ENCODE results near the gene DPP6.

DPP6 gene

DNA sequence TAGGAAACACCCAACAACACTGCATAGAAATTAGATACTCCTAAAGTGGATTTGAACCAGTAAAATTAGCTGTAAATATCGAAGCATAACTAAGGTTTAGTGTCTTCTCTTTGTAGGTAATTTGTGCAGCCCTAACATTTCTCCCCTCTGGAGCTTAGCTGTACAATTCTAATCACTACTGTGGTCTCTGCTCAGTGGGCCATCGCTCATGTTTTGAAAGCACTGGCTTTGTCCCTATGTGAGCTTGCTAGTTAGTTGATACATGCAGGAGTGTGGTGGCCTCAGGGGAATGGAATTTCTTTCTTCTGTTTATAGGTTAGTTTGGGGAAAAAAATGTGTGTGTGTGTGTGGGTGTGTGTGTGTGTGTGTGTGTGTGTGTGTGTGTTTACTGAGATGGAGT is 373.1 kb downstream of the DPP6 start:
- no peak for DNase-seq

DNA sequence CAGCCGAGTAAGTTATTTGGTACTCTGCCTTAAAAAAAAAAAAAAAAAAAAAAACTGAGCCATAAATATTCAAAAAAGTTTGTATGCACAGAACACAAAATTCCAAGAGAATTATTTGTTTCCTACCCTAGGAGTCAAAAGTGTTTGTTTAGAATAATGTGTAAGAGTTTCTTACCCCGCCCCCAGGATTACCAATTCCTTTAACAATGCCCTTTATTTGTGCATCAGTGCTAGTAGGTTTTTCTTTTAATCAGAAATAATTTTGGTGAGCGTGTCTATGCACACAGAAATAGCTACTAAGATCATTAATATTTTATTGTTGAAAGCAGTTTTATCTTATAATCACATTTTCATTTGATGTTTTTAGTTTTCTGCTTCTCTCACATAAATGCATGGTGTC is 374.6 kb downstream of the DPP6 start:
- no peak for DNase-seq

DNA sequence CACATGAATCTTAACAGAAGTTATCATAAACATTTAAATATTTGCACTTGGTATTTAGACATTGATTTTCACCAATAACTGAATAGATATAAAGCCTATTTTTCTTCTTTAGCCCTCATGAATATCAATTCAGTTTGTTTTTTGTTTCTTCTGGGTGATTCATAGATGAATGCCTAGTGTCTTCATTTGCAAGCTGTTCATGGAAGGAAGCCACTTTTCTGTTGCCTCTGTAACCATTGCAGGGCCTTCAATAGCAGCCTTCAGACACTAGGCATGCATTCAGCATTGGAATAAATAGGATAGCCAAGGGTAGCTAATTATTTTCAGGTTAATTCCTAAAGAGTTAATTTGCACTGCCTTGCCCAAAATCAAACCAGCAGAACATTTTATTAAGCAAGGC is 375.3 kb downstream of the DPP6 start:
- no peak for DNase-seq

DNA sequence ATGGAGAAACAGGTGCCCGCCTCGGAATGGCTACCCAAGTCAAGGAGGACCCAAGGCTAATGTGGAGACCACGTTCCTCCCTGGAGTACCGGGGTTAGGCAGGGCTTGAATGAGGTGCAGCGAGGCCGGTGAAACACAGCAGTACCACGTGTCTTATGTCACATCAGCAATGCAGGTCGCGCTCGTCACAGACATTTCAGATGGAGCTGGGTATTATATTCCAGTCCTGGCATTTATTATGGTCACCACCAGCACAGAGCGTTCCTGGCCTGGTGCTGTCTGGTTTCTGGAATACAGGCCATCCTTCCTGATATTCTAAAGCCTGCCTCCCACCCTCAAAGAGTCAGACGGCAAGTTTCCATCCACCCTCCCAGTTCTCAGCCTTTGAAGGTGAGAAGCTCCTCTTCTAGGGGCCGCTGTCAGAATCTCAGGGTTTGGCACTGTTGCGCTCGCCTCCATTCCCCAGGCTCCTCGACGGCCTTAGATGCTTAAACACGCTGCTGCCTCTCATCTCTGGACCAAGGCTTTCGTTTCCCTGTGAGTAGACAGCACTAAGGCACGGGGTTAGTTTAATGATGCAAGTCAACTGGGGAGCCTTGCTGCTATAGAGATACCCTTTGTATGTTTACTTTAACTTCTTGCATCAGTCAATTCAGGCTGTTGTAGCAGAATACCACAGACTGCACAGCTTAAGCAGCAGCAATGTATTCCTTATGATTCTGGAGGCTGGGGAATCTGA is 377.6 kb downstream of the DPP6 start:
- DNase-seq = no peak

DNA sequence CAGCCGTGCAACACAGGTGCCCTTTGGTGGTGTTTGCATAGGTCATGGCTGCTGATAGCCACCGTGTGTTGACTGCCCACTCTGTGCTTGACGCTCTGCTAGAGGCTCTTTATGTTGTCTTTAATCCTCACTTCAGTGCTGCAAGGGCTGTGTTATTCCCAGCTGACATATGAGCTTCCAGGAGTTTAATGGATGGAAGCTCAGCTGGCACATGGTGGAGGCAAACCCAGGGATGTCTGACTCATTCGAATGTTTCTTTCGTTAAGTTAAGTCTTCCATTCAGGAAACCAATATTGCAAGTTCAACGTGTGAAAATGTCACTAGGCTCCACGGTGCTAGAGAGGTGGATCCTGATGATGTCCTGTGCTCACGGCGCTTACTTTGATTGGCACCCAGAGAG is 378.4 kb downstream of the DPP6 start:
- DNase-seq = no peak

DNA sequence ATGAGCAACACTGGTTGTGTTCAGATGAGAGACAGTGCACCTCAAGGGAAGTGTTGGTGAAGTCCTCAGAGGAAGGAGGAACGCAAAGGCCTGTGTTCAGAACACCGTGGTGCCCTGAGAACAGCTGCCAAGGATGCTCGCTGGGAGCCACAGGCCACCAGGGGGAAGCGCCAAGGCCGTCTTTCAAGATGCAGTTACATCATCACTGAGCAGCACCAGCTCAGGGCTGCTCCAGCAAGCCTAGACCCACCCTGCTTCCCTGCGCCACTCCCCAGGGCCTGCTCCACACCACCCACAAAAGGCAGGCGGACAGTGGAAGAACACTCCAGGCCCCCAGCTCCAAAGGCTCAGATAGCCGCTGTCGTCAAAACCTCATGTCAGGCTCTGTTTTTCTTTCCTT is 378.8 kb downstream of the DPP6 start:
- DNase-seq = no peak

DNA sequence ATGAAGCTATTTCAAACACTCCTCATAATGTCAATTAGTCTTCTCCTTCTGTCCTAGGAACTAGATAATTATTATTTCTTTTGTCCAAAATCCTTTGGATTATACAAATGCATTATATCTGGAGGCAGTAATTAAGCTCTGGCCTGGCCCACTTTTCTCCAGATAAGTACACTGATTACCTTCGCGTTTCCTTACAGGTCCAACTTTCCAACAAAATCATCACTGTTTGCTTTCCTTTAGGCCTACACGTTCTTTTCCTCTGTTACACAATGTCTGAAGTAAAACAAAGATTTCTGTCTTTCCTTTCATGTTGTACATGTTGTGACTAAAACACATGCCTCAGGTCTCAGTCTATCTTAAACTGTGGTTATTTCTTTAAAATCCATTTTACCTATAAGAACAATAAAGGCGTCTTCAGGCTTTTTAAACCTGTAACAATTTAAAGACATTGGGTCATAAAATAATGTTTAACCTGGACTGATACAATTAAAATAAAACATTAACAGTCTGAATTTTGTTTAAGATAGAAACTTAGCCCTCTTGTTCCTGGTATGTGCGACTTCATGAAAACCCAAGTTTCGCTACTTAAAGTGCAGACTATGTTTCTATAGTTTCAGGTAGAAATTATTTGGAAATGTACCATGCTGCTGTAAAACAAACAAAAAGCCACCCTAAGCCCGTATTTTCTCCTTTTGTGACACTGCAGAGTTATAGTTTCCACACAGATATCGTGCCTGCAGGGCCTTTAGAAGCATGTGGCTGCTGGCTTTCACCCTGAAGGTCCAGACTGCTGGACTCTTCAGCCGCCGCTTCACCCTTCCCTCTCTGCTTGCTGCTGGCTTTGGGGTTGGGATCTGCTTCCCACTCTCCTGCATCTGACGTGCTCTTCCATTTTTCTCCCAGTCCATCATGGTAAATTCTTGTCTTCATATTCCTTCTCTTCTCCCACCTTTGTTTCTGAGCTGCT is 381.7 kb downstream of the DPP6 start:
- DNase-seq = no peak

DNA sequence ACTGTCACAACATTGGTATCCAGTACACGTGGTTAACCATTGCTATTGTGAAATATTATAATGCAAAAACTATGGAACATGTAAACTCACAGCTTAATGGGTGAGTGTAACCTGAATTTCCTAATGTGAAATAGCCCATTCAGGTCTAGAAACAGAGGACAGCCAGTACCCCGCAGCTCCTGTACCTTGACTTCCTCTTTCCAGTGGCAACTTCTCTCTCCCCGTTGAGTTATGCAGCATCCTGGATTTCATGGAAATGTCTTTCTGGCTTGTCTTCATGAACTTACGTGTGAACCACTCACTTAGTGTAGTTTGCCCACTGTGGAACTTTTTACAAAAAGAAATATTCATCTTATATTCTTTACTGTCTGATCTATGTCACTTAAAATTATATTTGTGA is 384.4 kb downstream of the DPP6 start:
- no peak for DNase-seq

DNA sequence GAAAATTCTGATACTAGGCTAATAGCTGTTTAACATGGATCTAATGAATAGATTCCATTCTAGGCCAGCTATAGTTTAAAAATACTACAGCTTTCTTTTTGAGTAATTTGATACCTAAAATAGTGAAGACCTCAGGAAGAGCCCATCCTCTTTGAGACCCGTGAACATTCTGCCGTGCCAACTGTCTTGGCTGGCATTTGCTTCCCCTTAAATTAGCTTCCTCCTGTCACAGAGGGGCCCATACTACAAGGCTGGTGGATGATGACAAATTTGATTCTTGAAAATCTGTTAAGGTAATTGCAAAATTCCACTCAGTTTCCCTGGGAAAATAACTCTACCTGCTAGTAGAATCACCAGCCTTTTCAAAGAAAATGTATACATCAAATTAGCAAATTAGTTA is 385.0 kb downstream of the DPP6 start:
- DNase-seq = no peak

DNA sequence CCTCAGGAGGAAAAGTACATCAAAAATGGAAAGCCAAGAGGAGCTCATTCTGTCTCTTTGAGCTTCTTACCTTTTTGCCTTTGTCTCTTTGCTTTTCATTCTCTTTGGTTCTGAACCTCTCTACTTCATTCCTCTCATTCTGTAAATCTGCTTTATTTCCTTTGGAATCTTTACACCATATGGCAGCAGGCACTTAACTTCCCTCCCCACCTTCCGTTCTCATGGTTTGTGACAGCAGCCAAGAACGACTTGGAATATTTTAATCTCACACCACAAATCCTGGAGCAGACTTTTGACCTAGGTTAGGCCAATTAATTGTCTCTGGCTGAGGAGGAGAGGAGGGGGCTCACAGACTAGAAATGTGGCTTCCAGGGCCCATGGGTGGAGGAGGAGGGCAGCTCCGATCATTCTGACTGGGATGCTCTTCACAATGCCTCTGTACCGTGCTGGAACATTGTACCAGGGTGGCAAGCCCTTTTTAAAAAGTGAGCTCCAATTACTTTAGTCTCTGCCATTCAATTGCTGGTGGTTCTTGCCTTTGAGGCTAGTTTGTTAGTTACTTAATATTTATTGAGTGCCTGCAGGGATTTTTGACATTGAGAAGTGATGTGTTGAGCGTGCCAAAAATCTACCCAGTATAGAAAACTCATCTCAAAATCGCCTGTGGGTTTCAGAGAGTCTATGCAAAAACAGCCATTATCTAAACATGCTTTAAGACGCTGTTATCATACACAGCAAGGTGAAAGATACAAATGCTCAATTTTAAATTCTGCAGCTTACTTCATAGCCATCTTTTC is 386.6 kb downstream of the DPP6 start:
- DNase-seq = no peak

DNA sequence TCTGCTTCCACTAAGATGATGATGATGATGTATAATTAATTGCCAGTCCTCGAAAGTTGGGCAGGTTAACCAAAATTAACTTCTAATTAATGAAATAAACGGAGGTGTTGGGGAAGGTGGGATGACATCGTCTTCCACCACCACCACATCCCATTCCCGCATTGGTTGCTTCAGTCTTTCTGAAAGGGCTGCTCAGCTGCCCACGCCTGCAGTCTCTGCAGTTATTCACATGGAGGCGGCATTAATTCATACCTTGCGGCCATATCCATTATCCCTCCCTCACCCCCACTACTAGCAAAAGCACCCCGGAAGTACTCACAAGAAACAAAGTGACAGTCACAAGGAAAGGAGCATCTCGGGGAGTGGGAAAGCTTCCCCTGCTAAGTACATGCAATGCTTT is 387.9 kb downstream of the DPP6 start:
- no peak for DNase-seq

DNA sequence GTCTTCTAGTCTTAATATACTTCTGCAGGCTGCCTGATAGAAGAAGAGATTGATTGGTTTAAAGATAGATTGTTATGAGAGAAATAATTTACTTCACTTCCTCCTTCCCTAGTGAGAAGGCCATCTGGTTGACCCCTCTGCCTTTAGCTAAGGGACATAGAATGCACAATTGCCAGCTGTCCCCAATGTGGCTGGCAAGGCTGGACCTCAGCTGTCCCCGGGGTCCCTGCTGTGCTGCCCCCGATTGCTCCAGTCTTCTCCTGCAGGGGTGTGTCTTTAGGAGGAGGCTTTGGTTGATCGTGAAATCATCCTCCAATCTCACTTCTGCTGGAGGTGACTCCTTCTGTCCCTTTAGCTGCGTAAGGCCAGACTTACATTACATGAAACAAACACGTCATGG is 388.5 kb downstream of the DPP6 start:
- DNase-seq = no peak

DNA sequence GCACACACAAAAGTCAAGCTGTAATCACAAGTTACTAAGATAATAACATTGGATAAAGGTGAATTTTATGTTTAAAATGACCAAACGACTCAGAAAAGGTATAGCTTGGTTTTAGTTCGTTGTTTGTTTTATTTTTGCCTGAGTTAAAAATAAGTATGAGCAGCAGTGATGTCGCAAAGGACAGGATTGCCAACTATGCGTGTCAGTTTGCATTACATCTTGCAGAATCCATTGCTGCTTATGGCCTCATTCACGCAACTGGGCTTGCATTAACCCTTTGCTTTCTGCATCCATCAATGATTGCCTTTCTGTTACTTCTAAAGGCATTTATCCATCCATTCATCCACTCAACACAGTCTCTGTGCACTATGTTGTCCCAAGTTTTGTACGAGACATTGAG is 389.6 kb downstream of the DPP6 start:
- no peak for DNase-seq

DNA sequence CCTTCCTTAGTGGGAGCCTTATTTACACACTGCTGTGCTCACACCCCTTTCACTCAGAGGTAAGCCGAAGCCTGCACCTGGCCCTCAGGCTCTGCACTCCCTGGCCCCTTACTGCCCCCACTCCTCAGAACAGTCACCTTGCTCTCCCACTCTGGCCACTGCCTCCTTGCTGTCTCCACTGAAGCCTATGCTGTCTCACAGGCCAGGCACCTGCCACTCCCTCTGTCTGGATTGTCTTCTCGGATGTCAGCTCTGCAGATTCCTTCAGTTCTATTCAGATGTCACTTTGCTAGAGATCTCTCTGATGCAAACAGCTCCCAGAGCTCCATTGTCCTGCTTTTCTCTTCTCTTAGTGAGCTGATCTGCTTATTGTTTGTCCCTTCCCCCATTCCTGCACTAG is 390.7 kb downstream of the DPP6 start:
- no peak for DNase-seq

DNA sequence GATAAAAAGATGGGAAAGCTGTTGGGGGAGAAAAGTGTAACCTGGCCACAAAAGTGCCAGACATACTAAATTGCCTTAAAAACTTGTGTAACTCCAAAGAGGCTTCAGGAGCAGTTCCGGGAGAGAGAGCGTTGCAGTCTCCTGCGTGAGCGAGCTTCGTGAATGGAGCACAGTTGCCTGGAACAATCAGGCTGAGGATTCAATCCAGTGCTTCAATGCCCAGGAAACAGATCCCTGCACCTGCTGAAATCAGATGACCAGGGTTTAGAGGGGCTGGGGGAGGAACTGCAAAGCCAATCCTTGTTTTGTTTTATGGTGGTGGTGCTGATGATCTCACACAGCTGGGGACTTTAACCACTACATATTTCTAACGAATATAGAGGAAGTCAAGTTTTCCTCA is 398.3 kb downstream of the DPP6 start:
- no peak for DNase-seq

DNA sequence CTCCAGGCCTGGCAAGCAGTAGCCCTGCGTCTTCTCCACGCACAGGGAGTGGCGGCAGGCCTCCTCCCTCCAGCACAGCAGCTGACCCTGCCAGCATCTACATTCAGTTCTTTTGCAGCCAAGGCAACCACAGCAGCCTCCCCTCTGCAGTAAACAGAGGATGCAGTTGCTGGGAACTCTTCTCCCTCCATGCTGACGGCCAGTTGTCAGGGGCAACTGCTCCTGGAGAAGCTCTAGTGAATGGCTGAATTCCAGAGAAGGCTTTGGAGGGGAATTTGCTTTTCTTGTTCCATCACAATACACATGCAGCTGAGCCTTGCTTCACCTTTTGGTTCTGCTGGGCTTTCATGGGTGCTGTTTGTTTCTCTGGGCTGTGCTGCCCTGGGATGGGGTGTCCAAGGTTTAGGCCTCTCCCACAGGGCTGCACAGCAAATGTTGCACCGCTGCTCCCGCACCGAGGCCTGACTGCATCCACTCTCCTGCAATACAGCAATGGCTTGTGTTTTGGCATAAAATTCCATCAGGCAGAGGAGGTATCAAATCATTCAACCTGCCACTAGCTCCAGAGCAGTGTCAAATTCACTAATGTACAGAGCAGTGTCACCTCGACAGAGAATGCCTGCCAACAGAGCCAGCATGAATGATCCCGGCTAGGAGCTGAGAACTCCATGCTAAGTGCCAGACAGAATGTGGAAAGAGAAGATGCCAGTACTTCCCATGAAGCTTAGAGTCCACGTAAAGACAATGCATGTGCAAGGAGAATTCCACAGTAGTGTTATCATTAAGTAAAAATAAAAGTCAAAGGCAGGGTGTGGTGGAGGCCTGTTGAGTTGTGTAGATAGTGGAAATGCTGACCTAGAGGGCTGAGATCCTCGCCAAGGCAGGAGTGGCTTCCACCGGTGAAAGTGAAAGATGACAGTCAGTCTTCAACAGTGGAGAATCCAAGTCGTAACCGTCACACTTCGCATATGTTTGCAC is 399.6 kb downstream of the DPP6 start:
- DNase-seq = no peak

DNA sequence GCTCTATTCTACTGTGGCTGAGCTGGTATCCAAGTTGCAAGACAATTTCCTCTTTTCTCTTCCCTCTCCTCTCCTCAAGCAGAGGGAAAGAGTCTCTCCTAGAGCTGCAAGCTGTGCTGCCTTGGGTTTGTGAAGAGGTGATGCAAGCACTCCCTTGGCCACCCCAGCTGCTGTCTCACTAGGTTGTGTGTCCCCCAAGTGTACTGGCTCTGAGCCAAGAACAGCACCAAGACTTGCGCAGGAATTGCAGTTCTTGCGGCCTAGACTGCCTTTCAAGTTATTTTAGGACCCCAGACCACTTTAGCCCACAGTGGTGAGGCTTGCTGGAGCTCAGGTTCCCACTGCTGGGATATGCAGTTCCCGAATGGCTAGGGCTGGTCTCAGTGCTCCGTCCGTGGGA is 411.6 kb downstream of the DPP6 start:
- no peak for DNase-seq

DNA sequence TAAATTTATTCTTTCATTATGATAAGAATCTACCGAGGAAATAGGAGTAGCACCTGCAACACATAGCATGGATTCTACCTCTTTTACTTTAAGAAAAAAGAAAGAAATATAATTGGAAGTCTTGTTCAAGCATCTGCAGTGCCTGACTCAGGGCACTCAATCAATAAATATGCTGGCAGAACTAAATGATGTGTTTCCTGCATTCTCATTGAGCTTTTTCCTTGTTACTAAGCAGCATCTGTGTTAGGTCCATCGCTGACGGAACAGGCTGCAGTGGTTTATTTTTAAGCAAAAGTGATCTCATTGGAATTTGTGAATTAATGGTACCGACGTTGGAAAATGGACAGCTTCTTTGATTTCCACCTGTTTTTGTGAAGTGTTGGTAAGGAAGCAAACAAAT is 417.5 kb downstream of the DPP6 start:
- no peak for DNase-seq

DNA sequence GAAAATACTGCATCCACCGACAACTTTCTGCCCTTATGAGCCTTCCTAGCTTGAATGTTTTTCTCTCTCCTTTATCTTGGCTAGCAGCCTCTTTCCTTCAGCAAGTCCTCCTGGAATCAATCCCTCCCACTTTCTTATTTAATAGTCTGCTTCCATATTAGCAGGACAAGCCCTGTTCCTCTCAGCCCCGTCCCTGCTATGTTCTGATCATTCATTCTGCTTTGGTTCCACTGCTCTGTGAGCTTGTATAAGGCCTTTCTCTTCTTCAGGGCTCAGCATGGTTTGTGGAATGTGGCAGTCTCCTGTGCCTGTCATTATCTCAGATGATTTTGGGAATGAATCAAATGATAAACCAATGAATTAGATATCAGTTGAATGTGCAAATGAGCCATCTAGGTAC is 420.1 kb downstream of the DPP6 start:
- no peak for DNase-seq

DNA sequence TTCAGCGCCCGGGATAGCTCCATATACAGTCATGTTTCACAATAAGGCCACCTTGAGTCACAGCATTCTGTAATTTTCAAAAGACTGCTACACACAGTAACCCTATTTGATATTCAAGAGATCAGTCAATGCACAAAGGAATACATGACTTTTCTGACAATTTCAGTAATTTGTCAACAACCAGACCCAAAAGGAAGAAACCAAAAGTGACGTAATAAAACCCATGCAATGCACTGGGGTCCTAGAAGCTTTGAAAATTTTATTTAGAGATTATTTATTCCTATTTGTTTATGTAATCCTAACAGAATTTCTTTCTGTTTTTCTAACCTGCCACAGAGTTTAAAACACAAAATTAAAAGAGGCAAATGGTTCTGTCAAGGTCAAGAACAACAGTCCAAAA is 421.2 kb downstream of the DPP6 start:
- DNase-seq = no peak

DNA sequence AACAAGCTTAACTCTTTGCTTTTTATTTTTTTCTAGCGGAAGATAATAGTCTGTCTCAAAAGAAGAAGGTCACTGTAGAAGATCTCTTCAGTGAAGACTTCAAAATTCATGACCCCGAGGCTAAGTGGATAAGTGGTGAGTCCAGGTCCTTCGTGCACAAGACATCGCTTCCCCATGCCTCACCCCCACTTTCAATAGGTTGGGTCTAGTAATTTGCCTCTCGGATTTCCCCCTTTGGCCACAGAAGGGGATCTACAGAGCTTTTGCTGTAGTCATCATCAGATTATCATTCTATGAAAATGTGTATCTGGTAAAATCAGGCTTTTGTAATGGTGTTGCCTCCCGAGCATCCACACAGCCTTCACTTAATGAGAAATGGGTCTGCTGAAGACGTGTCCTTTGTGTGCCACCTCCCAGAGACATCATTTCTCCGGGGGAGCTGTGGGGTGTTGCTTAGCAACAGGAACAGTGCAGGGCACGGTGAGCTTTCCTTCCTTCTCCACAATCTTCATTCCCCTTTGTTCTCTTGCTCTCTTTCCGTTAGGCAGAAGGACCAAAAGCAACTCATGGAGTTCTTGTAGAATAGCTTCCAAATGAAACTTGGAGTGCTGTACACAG is 422.8 kb downstream of the DPP6 start:
- DNase-seq = no peak

DNA sequence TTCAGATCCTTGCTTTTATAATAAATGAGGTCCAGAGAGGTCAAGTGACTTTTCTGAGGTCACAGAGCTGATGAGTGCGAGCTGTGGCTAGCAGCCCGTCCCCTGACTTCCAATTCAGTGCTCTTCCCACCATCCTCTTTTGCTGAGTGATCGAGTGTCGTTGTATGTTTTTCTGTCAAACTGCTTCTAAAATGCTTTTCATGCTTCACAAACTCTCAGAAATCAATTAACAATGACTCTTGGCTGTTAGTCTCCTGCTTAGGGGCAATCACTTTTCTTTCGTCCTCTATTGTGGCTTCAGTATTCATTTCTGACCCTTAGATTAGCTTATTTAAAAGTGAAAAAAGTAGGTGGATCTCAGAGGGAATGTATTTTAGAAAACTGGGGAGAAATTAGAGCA is 423.7 kb downstream of the DPP6 start:
- no peak for DNase-seq

Data from stimulated activated CD4-positive, alpha-beta T cell treated with anti-CD3 and anti-CD28 coated beads, Interleukin-4, amount 100 ng/mL, for 24 hours (primary cell).